ENCODE results near the gene NUDT12. TPM values are rescaled to one million over a fixed set of nuclear protein-coding genes. Genes with fewer than 3 reads are reported as not detected.

Gene NUDT12
- total and polyA plus RNA-seq, 2 of the 13 experiments (the other 11 are each of a cell fraction or from before 2014, with no cell fraction given): 2.3 to 5.4 TPM

DNA sequence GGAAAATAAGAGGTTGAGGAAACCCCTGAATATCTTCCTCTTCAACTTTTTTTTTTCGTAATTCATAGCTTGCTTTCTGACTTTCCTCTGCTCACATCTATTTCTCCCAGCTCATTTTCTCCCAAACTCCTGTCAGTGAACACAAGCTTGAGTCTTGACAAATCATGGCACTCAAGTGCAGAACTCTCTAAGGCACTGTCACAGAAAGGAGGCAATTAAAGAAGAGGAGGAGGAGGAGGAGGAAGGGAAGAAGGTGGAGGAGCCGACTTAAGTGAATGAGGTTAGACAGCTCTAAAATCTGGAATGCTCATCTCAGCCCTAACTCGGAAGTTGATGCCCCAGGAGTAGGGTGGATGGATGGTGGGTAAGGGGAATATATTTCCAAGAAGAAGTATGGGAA lies 27.2 kb upstream of the NUDT12 start:
- Histone ChIP-seq H3K4me3 (replicated peaks in 1 of 3; ENCODE audit: insufficient read depth in 1 of 3, low read depth in 2 of 3, low read length in 3 of 3) (no peak overlapping the region), H3K4me1 (ENCODE audit: insufficient read depth, low read length) (no peaks in the 10 kb centered on the region), H2AFZ (ENCODE audit: low read length) (no peak overlapping the region), H3K4me2 (ENCODE audit: low read depth, low read length) (no peak overlapping the region), H3K36me3 (replicated peaks in 1 of 2; ENCODE audit: control insufficient read depth in 1 of 2, insufficient read depth in 2 of 2, low read length in 2 of 2) (no peaks in the 10 kb centered on the region), H3K9ac (ENCODE audit: insufficient read depth, low read depth, low read length) (no peak overlapping the region), H3K27me3 (ENCODE audit: control insufficient read depth in 1 of 2, insufficient read depth in 2 of 2, low read length in 2 of 2) (no peaks in the 10 kb centered on the region), H3K79me2 (ENCODE audit: insufficient read depth, low read length) (no peaks in the 10 kb centered on the region), H3K27ac (ENCODE audit: extremely low read length, insufficient read depth, low read length) (no peak overlapping the region), H4K20me1 (ENCODE audit: insufficient read depth, low read length) (no peaks in the 10 kb centered on the region), H3K9me3 (ENCODE audit: low read length) (no peaks in the 10 kb centered on the region)
- ChIA-PET POLR2A (no interaction called here), CTCF (ENCODE audit: low intra/inter-chr PET ratio, low total read pairs) (no interaction called here)
- 13% methylated on average over 3 of the region's 3 CpGs for WGBS (ENCODE audit: low lambda C conversion rate)
- ATAC-seq: no peak
- TF ChIP-seq, protein P1, sequence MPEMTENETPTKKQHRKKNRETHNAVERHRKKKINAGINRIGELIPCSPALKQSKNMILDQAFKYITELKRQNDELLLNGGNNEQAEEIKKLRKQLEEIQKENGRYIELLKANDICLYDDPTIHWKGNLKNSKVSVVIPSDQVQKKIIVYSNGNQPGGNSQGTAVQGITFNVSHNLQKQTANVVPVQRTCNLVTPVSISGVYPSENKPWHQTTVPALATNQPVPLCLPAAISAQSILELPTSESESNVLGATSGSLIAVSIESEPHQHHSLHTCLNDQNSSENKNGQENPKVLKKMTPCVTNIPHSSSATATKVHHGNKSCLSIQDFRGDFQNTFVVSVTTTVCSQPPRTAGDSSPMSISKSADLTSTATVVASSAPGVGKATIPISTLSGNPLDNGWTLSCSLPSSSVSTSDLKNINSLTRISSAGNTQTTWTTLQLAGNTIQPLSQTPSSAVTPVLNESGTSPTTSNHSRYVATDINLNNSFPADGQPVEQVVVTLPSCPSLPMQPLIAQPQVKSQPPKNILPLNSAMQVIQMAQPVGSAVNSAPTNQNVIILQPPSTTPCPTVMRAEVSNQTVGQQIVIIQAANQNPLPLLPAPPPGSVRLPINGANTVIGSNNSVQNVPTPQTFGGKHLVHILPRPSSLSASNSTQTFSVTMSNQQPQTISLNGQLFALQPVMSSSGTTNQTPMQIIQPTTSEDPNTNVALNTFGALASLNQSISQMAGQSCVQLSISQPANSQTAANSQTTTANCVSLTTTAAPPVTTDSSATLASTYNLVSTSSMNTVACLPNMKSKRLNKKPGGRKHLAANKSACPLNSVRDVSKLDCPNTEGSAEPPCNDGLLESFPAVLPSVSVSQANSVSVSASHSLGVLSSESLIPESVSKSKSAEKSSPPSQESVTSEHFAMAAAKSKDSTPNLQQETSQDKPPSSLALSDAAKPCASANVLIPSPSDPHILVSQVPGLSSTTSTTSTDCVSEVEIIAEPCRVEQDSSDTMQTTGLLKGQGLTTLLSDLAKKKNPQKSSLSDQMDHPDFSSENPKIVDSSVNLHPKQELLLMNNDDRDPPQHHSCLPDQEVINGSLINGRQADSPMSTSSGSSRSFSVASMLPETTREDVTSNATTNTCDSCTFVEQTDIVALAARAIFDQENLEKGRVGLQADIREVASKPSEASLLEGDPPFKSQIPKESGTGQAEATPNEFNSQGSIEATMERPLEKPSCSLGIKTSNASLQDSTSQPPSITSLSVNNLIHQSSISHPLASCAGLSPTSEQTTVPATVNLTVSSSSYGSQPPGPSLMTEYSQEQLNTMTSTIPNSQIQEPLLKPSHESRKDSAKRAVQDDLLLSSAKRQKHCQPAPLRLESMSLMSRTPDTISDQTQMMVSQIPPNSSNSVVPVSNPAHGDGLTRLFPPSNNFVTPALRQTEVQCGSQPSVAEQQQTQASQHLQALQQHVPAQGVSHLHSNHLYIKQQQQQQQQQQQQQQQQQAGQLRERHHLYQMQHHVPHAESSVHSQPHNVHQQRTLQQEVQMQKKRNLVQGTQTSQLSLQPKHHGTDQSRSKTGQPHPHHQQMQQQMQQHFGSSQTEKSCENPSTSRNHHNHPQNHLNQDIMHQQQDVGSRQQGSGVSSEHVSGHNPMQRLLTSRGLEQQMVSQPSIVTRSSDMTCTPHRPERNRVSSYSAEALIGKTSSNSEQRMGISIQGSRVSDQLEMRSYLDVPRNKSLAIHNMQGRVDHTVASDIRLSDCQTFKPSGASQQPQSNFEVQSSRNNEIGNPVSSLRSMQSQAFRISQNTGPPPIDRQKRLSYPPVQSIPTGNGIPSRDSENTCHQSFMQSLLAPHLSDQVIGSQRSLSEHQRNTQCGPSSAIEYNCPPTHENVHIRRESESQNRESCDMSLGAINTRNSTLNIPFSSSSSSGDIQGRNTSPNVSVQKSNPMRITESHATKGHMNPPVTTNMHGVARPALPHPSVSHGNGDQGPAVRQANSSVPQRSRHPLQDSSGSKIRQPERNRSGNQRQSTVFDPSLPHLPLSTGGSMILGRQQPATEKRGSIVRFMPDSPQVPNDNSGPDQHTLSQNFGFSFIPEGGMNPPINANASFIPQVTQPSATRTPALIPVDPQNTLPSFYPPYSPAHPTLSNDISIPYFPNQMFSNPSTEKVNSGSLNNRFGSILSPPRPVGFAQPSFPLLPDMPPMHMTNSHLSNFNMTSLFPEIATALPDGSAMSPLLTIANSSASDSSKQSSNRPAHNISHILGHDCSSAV (CRISPR knock-in tag; IDR thresholded peaks at IDR 0.05; ENCODE audit: borderline replicate concordance): no peak
- TF ChIP-seq ERF (CRISPR knock-in tag; IDR thresholded peaks at IDR 0.05): no peak
- no peak for FAIRE-seq
- no peak for DNase-seq (ENCODE audit: low spot score)
- intact Hi-C loops (cut with micrococcal nuclease; ENCODE audit: unreplicated experiment) (loop anchor here (5.0 kb wide), 1 partner anchor 218 kb away; no protein-coding TSS in a partner anchor), in situ Hi-C loops (cut with HindIII; ENCODE audit: extremely low pct_ligation_motif_present, low pct_unique_long_range_greater_than_20kb) (loop anchor here (5.0 kb wide), 1 partner anchor 588 kb away; no protein-coding TSS in a partner anchor)
- no TSS peak for BruUV-seq (replicated peaks)
